Measurements from ENCODE around the gene HES1.
A peak's percentile ranks its signal among the peaks of the same experiment; 100 is the strongest.

The HES1 gene

GRCh38 chr3:194103505-194103904 is 32.4 kb upstream of the HES1 start:
- peak; percentile 21 for DNase-seq

- DNase-seq: no peak
These were observed 31.8 kb upstream of the HES1 start for GRCh38 chr3:194103983-194104751.

- DNase-seq: no peak
These were observed 30.7 kb upstream of the HES1 start for GRCh38 chr3:194105292-194105691.

- no peak for DNase-seq
These were observed 28.8 kb upstream of the HES1 start for GRCh38 chr3:194107107-194107506.

GRCh38 chr3:194109192-194109863 is 26.6 kb upstream of the HES1 start:
- no peak for DNase-seq

- DNase-seq: no peak
These were observed 25.5 kb upstream of the HES1 start for GRCh38 chr3:194110483-194110882.

GRCh38 chr3:194111336-194111735 is 24.6 kb upstream of the HES1 start:
- no peak for DNase-seq

- no peak for DNase-seq
These were observed 23.5 kb upstream of the HES1 start for GRCh38 chr3:194112120-194113106.

- no peak for DNase-seq
These were observed 21.8 kb upstream of the HES1 start for GRCh38 chr3:194114123-194114522.

- DNase-seq: no peak
These were observed 18.7 kb upstream of the HES1 start for GRCh38 chr3:194117104-194117845.

- no peak for DNase-seq
These were observed 17.0 kb upstream of the HES1 start for GRCh38 chr3:194118920-194119319.

- no peak for DNase-seq
These were observed 15.9 kb upstream of the HES1 start for GRCh38 chr3:194119831-194120590.

GRCh38 chr3:194120789-194121770 is 14.9 kb upstream of the HES1 start:
- no peak for DNase-seq

GRCh38 chr3:194121891-194122631 is 13.9 kb upstream of the HES1 start:
- DNase-seq: no peak

- DNase-seq: no peak
These were observed 12.2 kb upstream of the HES1 start for GRCh38 chr3:194123726-194124125.

- no peak for DNase-seq
These were observed 11.8 kb upstream of the HES1 start for GRCh38 chr3:194124193-194124592.

GRCh38 chr3:194125442-194125841 is 10.5 kb upstream of the HES1 start:
- no peak for DNase-seq

- DNase-seq: no peak
These were observed 9.2 kb upstream of the HES1 start for GRCh38 chr3:194126790-194127189.

- DNase-seq: no peak
These were observed 7.6 kb upstream of the HES1 start for GRCh38 chr3:194128202-194128918.

All from activated T-cell treated with anti-CD3 and anti-CD28 coated beads for 4 hours (primary cell).